Endothelial cell of hepatic sinusoid (primary cell): Measurements from ENCODE around the gene NBDY.
"Not testable (repeated sequence)": the region's sequence is repeated elsewhere in the genome, so short reads cannot be mapped to it uniquely, and the experiment has no call there.

Experiments
- in situ Hi-C: cut with HindIII; loops from 2 replicates; pipeline ENCODE4 v1.10.0; 2017; ENCODE audit warnings: low sequenced_read_pairs

Gene NBDY

GRCh38 chrX:56798866-56799758, 70.1 kb downstream of the NBDY start:
- in situ Hi-C loops, result loop anchor here (25.0 kb wide), 1 partner anchor 188 kb away; the partner anchor contains the start of gene SPIN3

- in situ Hi-C loops, result no loop called here
These were observed 71.3 kb downstream of the NBDY start for GRCh38 chrX:56800307-56800706.

DNA sequence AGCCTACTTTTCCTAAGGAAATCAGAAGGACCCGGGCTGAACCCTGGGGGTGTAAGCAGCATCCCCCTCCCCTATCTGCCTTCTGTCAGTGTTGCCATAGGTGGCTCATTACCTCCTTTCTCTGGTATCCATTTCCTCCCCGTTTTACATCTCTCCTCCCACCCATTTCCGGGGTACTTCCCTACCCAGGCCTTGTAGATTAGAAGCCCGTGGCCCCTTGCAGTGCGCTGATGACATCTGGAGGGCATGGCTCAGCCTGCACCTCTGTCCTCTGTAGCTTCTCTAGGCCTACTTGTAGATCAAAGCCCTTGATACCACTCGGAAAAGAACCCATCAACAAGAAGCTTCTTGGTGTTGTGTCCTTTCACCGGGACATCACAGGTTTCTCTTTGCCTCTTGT, 71.8 kb downstream of the NBDY start:
- in situ Hi-C loops, result no loop called here

GRCh38 chrX:56802428-56802827, 73.4 kb downstream of the NBDY start:
- in situ Hi-C loops, result no loop called here

- in situ Hi-C loops, result no loop called here
These were observed 74.1 kb downstream of the NBDY start for GRCh38 chrX:56802921-56803849.

DNA sequence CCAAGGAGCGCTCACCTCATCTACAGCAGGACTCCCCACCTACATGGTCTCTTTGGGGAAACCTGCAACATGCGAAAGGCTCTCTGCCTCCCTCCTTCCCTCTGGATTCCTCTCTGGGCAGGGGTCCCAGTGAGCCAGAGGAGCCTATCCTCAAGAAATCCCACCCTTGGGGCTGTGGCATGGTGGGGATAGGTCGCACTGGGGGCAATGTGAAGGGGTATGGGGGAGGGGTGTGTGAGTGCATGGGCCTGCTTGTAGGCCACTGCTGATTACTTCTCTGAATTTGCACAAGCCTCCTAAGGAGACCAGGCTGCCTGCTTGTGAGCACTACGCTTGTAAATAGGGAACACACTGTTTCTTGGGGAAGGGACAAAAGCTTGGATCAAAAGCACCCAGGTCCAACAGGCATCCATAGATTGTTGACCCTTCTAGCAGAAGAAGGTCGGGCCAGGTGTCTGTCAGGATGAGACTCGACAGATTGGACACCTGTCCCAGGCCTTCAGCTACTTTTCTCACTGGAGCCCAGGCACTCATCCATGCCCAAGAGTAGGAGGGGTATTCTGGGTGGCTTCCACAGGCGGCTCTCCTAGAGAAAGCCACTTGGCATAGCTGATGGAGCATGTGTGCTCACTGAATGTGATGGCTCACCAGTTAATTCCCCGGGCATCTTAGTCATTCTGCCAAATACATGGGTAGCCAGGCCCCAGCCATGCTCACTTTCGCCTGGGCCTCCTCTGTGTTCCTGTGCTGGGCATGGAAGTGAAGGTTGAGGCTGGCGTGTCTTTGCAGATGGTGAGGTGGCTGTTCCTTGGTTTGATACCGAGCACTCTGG, 75.0 kb downstream of the NBDY start:
- in situ Hi-C loops, result no loop called here

DNA sequence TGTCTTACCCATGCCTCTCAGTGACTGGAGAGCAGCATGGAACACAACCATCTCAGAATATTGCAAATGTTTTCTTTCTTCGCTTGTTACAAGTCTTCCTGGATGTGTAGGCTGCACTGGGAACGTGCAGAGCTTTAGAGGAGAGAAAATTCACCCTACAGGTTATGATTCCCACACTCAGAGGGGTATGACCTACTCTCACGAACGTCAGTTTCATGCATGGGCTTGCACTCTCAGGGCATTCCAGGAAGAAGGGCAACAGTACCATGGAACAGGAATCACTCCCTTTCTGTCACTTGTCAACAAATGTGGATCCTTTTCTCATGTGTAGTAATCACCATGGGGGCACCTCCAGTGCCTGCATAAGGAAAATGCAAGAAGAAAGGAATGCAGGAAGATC, 75.8 kb downstream of the NBDY start:
- in situ Hi-C loops, result no loop called here

DNA sequence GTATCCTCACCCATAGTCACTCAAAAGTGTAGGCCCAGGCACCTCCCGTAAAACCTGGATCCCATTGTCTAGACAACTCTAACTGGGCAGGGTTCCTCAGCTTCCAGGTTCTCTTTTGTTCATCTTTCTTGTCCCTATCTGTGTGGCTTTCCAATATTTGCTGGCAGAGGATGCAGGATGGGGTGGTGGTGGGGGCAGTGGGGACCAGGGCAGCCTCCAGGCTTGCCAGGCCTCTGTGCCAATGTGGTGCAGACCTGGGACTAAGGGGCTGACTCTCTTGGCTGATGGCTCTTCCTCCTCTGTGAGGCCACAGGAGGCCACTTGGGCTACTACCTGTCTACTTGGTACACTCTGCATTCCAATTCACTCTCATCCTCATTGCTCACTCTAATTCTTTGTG, 76.4 kb downstream of the NBDY start:
- in situ Hi-C loops, result no loop called here

- in situ Hi-C loops, result not testable (repeated sequence)
These were observed 77.1 kb downstream of the NBDY start for GRCh38 chrX:56806176-56806575.

DNA sequence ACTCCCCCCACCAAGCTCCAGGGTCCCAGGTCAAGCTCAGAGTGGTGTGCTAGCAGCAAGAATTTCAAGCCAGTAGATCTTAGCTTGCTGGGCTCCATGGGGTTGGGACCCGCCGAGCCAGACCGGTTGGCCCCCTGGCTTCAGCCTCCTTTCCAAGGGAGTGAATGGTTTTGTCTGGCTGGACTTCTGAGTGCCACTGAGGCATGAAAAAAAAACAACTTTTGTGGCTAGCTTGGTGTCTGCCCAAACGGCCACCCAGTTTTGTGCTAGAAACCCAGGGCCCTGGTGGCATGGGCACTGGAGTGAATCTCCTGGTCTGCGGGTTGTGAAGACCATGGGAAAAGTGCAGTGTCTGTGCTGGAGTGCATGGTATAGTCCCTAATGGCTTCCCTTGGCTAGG, 82.6 kb downstream of the NBDY start:
- in situ Hi-C loops, result loop anchor here (5.0 kb wide), 1 partner anchor 69 kb away; no protein-coding TSS in a partner anchor

DNA sequence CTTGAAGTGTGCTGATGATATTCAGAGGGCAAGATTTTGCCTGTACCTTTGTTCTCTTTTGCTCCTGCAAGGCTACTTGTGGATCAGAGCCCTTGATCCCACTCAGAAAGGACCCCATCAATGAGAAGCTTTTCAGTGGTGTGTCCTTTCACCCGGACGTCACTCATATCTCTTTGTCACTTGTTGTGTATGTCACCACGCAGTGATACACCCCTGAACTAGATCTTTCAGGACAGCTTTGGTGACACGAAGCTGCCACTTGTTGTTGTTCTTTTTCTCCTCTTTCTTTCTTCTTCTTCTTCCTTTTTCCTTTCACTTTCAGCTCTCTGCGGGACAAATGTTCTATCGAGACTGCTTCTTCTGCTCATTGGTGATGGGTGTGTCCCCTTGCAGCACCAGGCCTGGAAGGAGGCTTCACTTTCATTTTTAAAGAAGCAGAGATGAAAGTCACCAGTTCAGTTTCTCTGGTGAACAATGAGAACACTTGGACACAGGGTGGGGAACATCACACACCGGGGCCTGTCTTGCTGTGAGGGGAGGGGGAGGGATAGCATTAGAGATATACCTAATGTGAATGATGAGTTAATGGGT, 83.6 kb downstream of the NBDY start:
- in situ Hi-C loops, result loop anchor here (5.0 kb wide), 1 partner anchor 70 kb away; no protein-coding TSS in a partner anchor

GRCh38 chrX:56813318-56813837, 84.3 kb downstream of the NBDY start:
- in situ Hi-C loops, result loop anchor here (5.0 kb wide), 1 partner anchor 71 kb away; no protein-coding TSS in a partner anchor

DNA sequence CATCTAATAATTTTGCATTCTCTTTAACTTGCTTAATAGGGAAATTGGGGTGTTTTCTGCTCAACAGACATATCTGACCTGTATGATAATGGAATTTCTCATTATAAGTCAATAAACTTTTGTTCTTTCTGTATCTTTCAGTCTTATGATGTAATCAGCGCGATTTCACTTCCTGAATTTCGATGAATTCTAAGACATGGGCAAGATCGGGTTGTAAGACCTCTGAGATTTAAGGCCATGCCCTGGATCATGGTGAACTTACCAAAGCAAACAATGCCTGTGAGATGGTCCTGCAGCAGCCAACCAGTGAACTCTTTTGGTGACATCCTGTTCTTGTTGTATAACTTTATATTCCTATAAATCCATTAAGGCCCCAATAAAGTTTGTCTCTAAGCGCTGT, 88.1 kb downstream of the NBDY start:
- in situ Hi-C loops, result no loop called here

DNA sequence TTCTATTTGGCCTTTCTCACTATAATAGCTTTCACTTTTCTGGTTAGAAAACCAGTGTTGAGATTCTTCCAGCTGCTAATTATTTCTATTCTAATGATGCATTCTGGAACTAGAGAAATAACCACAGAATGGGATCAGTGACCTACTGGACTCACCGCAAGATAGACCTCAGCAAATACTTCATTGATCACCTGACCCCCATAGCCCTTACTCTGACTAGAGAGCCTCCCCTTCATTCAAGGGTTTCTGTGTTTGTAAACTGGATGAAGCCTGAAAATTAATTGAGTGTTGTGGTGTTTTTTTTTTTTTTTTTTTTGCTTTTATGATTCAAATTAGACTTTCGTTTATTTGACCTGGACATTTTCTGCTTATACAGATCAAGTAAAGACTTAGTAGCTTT, 97.0 kb downstream of the NBDY start:
- in situ Hi-C loops, result no loop called here

DNA sequence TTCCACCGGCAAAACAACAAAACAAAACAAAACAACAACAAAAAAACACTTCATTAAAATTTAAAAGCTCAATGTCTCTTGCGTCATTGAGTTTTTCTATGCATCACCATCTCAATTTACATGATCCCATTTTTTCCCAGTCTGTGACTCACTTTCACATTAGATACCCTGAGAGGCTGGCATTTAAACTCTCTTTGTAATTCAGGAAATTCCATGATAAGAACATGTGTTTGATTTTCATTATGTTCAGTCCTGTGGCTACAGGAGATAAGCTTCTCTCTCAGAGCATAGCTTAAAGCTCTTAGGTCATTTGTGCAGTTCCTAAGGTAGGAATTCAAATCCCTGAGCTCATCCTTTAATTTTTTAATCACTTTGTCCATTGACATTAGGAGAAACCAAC, 104.6 kb downstream of the NBDY start:
- in situ Hi-C loops, result no loop called here

DNA sequence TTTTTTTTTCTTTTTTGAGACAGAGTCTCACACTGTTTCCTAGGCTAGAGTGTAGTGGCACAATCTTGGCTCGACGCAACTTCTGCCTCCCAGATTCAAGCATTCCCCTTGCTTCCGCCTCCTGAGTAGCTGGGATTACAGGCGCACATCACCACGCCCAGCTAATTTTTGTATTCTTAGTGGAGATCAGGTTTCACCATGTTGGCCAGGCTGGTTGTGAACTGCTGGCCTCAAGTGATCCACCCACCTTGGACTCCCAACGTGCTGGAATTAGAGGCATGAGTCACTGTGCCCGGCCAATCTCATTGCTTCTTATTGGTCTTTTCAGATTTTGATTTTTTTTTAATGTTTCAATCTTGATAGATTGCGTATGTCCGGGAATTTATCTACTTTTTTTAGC, 124.4 kb downstream of the NBDY start:
- in situ Hi-C loops, result no loop called here

DNA sequence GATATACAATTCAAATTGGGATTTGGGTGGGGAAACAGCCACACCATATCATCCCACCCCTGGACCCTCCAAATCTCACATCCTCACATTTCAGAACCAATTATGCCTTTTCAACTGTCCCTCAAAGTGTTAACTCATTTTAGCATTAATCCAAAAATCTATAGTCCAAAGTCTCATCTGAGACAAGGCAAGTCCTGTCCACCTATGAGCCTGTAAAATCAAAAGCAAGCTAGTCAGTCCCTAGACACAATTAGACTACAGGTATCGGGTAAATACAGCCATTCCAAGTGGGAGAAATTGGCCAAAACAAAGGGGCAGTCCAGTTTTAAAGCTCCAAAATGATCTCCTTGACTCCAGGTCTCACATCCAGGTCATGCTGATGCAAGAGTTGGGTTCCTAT, 128.0 kb downstream of the NBDY start:
- in situ Hi-C loops, result no loop called here

DNA sequence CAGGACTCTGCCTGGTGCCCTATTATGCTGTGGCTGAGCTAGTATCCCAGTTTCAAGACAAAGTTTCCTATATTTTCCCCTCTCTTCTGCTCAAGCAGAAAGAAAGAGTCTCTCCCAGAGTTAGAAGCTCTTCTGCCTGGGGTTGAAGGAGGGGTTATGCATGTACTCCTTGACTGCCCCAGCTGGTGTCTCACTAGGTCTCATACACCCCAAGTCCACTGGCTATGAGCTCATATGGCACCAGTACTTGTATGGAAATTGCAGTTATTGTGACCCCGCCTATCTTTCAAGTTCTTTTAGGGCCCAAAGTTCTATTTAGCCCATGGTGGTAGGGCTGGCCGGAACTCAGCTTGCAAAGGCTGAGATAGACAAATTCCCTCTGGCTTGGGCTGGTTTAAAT, 131.8 kb downstream of the NBDY start:
- in situ Hi-C loops, result no loop called here
